ENCODE results near the gene KRT2.
"Not testable (repeated sequence)": the region's sequence is repeated elsewhere in the genome, so short reads cannot be mapped to it uniquely, and the experiment has no call there.

KRT2 gene

DNA sequence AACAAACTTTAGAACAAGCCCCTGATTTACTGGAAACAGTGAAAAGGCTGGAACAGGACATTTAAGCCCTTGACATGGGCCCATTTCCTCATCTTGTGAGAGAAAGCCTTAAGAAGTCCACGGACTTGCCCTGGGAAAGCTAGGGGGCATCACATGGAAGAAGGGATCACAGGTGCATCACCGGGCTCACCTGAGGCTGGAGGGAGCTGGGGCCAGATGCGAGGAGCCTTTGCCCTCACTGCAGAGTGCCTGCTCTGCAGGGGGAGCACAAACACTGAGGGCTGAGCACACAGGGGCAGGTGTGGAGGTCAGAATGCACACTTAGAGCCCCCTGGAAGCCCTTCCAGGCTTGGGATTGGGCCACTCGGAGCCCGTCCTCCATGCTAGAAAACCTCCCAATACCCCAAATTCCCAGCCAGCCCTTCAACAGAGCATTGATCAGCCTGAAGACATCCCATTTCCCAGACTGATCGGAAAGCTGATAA, 33.4 kb upstream of the KRT2 start:
- DNase-seq (ENCODE audit: low read depth) = no peak

DNA sequence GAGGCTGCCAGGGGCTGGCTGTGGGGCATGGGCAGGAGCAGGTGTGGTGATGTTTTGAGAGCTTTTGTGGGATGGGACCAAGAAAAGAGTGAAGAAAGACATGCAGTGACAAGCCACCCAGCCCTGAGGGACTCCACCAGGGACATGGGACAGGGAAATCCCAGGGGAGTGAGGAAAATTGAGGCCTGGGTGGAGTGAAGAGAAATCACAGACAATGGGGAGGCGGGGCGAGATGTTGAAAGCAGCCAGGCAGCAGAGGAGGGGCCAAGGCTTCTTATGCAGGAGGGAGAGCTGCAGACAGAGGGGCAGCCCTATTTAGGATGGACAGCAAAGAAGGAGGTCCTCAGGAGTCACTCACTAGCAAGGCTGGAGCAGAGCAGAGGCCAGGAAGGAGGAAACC, 32.4 kb upstream of the KRT2 start:
- DNase-seq (ENCODE audit: low read depth) = no peak

DNA sequence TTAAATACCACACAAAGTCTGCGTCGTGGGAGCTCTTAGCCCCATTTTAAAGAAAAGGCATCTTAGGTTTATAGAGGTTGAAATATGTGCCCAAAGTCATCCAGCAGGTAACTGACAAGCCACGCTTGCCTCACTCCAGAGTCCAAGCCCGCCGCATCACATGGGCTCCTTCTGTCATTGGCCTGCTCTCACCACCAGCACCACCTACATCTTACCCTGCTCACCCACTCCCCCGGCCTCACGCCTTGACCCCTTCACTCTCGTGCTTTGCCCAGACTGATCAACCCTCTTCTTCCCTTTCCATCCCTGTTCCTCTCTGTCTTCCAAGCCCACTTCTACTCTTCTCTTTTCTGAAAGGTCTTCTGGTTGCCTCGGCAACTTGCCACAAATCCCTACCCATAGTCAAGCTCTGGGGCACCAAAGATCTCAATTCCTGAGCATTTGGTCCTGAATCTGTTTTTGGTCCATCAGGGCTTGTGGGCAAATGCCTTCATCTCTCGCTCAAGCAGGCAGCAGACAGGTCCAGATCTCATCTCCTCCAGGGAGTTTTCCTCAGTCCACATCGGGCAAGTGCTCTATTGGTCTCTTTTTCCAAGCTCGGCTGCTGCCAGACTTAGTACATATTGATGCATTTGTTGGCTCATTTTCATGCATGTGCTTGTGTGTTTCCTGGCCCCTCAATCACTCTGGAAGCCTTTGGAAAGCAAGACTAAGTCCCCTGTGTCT, 31.7 kb upstream of the KRT2 start:
- no peak for DNase-seq (ENCODE audit: low read depth)

DNA sequence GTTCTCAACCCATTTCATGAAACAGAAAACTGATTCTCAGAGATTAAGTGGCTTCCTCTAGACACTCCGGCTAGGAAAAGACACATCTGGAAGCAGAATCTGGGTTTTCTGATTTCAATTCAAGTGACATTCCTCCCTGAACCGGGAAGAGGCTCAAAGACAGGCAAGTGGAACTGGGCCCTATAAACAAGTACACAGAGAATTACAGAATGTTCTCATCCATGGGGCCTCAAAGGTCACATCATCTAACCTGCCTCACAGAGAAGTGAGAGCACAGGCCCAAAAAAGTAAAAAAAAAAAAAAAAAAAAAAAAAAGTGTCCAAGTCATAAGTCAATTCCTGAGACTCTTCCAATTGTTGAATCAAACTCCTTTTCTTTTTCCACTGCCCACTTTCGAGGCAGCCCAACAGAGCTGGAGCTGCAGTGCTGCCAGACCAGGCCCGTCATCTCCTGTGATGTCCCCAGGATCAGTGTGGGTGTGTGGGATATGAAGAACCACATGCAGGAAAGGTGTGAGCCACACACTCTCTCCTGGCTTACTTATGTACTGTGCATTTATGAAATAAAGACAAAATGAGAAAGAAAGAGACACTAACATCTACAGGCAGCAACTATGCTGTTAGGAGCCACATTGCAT, 31.0 kb upstream of the KRT2 start:
- DNase-seq (ENCODE audit: low read depth) = no peak

DNA sequence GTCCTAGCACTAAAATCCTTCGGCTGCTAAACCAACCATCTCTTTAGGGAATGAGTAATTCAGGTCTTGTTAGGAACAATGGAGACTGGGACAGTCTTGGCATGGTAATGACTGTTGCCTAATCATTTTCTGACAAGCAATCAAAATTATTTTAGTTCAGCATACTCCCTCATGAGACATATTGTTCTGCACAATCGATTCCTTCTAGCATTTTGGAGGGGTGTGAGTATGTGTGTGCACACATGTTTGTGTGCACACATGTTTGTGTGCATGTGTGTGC, 30.3 kb upstream of the KRT2 start:
- DNase-seq (ENCODE audit: low read depth) = no peak

DNA sequence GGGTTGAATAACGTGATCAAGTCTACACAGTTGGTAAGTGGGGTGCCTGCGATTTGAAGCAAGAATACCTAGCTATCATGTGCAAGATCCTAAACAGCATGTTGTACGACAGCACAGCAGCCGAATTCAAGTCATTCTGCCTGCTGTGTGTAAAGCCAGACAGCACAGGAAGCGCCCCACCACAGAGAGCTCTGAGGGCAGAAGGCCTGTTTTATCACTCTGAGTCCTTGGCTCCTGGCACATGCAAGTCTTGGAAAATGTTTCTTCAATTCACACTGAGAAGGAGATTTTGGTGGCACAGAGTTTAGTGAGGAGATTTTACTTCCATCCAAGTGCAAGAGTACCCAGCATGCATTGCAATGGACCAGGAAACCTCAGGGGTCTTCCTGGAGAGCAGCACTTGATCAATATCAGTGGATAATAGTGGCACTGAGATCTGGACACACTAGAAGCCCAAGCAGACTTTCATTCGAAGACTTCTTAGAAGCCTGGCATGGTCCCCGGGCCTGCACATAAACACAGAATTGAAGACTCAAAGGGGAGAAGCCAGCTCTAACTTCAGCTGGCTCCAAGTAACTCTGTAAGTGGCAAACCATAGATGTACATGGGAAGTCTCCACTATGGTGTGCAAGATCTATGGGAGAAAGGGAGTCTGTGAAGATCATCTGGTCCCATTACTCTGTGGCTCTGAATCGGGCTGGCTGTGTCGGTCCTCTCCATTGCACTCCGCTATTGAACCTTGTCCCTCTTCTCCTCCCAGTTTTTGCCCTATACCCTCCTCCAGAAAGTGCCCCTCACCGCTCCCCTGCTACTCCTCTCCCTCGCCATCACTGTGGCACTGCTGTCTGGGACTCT, 29.7 kb upstream of the KRT2 start:
- DNase-seq (ENCODE audit: low read depth) = no peak

DNA sequence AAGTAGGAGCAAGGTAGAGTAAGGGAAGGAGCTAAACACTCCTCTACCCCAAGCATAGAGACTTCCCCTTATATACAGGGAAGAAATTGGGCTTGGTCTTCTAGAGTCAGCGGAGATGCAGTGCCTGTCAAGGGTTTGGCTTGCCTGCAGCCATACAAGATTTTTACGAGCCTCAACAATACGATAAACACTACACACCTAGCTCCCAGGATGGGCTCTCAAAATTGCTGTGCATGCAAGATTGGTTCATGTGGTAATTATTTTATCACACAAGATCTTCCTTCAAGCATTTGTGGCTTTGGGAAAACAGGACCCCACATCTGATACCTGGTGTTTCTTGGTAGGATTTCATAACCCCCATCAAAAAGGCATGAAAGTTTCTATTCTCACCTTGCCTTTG, 28.4 kb upstream of the KRT2 start, which contains the start of gene KRT1:
KRT1 (minus strand) TSS at position 45 of the 400 bp plus-strand sequence. CDS start 59 bp downstream, outside the sequence.
- DNase-seq (ENCODE audit: low read depth) = no peak

DNA sequence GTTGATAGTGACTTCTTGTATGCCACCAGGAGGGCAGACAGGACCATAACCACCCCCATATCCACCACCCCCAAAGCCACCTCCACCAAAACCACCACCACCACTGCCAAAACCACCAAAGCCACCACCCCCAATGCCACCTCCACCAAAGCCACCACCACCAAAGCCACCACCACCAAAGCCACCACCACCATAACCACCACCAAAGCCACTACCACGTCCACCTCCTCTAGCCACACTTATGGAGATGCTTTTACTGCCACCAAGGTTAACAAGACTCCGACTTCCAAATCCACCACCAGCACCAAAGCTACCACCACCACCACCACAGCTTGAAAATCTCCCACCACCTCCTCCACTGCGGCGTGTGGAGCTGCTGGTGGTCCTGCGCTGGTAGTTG, 27.9 kb upstream of the KRT2 start:
- DNase-seq (ENCODE audit: low read depth) = no peak

DNA sequence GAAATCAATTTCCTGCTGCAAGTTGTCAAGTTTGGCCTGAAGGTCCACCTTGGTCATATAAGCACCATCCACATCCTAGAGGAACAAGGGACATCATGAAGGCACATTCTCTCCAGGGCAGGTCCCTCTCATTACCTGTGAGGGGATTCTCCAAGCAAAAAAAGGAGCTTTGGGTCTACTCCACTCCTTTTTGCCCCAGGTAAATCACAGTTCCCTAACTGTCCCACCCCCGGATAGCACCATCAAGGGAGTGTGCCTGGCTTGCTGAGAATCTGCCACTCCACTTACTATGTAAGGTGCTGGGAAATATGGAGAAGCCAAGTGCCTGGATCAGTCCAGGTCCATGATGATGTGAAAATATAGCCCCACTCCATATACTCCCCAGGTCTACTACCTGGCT, 25.7 kb upstream of the KRT2 start:
- DNase-seq (ENCODE audit: low read depth) = no peak

DNA sequence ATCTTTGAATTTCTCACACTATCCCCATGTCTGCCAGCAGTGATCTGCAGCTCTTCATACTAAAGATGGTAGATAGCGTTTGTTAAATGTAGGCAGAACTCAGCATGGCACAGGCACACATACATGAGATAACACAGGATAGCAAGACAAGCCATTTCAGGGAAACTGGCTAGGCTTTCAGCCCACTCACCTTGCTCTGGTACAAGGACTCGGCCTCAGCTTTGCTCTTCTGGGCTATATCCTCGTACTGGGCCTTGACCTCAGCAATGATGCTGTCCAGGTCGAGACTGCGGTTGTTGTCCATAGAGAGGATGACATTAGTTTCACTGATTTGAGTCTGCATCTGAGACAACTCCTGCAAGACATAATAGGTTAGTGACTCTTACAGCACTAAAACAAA, 25.1 kb upstream of the KRT2 start:
- no peak for DNase-seq (ENCODE audit: low read depth)

DNA sequence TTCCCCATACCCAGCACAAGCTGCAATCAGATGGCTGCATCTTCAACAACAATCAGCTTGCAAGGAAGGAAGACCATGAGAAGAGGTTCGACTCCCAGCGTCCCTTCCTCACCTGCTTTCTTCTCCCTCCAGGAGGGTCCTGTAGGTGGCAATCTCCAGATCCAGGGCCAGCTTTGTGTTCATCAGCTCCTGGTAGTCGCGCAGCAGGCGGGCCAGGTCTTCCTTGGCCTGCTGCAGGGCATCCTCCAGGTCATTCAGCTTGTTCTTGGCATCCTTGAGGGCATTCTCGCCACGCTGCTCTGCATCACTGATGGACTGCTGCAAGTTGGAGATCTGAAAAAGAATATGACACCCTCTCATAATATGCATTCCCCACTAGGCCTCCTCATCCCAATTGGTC, 24.2 kb upstream of the KRT2 start:
- DNase-seq (ENCODE audit: low read depth) = no peak

DNA sequence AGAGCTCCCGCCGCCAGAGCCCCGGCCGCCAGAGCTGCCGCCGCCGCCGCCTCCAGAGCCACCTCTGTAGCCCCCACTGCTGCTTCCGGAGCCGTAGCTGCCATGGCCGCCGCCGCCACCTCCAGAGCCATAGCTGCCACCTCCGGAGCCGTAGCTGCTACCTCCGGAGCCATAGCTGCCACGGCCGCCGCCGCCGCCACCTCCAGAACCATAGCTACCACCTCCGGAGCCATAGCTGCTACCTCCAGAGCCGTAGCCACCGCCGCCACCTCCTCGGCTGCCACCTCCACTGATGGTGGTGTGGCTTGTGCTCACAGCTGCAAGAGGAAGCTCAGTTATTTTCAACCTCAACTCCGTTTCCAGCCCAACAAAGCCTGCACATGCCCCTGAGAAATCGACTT, 23.3 kb upstream of the KRT2 start:
- no peak for DNase-seq (ENCODE audit: low read depth)

DNA sequence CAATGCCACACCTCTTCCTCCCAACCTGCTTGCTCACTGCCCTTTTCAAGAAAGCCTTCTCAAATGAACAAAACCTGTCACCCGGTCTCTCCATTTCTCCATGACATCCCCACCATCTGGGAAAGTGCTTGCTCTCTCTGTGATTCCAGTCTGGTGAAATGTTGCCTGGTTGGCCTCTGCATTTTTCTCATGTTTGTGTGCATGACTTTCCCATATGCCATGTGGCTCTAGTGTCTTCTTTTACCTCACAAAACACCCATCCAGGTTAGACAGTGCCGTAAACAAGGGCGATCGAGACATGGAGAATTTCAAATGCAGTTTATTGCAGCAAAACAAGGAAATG, 22.4 kb upstream of the KRT2 start:
- DNase-seq (ENCODE audit: low read depth) = no peak

DNA sequence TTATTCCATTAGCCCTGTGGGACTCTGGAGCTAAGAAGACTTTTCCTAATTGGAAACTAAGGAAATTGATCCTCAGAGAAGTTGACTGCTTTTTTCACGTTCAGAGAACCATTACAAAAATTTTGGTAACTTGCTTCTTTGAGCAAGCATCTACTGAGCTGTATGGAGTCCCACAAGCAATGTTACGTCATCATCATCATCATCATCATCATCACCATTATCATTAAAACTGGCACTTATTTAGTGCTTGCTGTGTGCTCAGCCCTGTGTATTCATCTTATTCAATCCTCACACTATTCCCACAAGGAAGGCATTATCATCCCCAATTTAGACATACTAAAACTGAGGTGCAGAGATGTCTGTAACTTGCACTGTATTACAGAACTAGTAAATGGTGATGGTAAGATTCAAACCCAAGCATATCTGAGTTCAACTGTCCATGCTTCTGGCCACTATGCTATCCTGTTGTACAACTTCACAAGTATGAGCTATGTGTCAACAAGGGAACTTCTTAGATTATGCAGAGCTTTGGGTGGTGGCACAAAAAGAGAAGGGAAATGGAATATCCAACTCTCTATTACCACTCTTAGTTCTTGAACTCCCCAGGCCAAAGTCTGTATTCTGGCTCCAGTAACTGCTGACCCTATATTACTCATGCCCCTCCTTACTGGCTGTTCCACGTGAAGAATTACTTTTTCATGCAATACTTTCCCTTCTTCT, 21.9 kb upstream of the KRT2 start:
- no peak for DNase-seq (ENCODE audit: low read depth)

DNA sequence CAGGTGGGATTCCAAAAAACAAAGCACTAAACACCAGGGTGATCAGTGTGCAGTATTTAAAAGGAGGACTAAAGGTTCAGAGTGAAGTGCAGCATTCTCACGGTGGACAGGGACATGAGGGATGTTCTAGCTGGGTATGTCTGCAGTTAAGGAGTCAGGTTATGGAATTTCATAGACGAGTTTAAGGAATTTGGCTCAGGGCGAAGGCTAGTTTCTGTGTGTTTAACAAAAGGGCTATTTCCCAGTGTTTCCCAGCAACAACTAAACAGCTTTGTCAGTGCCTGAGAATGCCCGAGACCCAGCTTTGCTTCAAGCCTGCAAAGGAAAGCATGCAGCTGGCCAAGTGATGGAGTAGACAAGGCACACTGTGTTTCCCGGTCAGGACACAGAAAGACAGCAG, 21.2 kb upstream of the KRT2 start:
- no peak for DNase-seq (ENCODE audit: low read depth)

DNA sequence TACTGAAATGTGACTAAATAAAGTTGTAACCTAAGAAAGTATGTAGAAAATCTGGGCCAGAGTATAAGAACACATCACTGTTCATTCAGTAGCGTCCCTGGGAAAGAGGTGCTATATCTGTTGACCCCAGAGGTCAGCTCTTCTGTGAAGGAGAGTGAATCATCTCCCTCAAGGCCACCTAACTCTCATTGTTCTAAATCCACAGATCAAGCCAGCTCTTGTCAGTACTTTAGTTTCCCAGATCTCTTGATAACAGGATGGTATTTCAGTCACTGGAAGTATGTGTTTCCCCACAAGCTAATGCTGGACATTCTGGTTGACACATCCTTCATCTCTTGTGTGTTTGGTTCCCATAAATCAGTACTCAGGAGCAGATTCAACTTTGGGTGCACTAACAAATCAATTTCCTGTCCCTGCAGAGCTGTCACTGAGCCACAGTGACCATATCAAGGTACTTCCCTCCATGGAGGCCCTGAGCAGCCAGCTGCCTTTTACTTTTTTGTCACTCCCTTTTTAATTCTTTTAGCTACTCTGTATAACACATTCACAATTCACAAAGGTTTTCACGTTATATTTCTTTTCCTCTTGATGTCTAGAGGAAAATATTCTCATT, 20.4 kb upstream of the KRT2 start:
- no peak for DNase-seq (ENCODE audit: low read depth)

DNA sequence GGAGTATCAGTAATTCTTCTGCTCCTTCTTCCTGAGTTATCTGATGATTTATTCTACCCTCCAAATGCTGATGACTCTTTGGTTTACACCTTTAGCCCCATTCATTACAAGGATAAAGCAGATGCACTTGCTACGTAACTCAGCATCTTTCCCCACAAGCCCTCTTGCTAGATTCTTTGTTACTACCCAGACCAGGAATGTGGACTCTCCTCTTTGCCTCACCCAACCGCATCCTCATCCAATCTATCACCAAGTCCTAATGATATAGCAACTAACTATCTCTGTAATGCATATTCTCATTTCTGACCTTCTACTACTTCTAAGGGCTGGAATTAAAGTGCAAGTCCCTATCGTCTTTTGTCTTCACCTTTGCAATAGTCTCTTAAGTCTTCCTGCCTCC, 18.9 kb upstream of the KRT2 start:
- DNase-seq (ENCODE audit: low read depth) = no peak

DNA sequence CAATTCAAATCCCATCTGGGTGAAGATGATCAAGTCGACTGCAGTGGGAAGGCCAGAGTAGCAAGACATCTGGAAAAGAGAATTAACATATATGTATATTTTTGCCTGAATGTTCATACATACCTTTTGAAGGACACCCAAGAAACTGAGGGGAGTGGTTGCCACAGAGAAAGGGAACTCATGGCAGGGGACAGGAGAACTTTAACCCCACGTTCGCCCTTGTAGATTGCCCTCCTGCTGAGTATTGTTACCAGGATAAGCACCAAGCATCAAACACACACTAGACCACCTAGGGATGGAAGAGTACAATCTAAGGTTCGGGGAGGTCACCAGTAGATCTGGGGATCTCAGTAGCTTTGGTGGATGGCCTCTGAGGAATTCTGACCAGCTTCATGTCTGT, 18.5 kb upstream of the KRT2 start:
- DNase-seq (ENCODE audit: low read depth) = no peak

DNA sequence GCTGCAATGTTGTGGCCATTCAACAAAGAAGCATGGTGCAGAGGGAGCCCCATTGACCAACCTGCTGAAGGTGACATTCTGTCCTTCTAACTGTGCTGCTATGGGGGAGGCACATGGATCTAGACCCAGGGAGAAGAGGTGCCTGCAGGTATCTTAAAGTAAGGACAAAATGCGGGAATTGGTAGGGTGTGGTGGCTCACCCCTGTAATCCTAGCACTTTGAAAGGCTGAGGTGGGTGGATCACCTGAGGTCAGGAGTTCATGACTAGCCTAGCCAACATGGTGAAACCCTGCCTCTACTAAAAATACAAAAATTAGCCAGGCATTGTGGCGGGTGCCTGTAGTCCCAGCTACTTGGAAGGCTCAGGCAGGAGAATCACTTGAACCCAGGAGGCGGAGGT, 17.9 kb upstream of the KRT2 start:
- DNase-seq (ENCODE audit: low read depth) = not testable (repeated sequence)

DNA sequence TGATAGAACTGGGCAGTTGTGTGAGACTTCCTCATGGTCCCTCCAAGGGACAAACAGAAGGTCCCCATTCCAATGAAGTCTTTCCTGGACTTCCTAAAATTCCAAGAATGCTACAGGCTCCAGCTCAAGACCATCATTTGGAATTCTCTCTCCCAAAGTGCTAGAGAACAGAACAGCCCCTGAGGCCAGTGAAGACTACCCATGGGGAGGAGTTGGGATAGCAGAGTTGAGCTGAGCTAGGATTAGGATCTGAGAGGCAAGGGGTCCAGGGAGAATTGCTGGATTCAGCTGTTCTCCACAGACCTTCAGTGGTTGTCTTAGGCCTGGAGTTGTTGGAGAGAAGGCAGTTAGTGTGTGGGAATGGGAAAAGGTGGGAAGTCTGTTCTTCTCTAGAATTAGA, 17.4 kb upstream of the KRT2 start:
- DNase-seq (ENCODE audit: low read depth) = no peak

DNA sequence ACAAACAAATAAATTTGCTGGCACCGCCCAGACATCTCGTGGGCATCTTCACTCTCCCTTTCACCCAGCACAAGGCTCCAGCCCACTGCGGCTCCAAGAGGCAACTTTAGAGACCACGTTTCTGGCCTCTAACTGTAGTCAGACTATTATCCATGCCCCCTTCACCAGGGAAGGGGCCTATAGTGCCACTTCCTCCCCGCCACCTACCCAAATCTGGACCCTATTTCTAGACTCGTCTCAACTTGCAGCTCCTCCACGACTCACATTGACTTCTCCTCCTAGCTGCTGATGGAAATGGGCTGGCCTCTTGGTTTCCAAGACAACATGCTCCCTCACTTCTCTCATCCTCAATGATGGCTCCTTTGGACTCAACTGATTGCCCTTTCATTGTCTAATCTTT, 15.9 kb upstream of the KRT2 start:
- DNase-seq (ENCODE audit: low read depth) = no peak

DNA sequence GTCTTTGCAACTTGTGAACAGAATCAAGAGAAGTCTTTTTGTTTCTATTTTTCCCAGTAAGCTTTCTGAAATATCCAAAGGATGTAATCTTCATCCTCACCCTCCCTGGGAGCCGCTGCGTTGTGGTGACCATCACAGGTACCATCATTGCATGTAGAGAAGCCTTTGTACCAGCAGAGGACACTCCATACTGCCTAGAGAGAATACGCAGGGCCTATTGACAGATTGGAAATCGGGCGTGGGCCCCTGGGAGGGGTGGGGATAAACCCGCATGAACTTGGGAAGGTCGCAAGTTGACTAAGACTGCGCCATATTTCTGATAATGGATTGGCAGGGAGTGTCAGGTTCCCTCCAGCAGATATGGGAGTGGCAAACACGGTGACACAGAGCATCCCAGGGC, 15.5 kb upstream of the KRT2 start:
- DNase-seq (ENCODE audit: low read depth) = no peak

All from T follicular helper cell (primary cell).